HL-60 (cell line): ENCODE results near the gene SPTSSB.

Source experiments
- GABPA ChIP-seq: IDR thresholded peaks from 2 replicates; pipeline ENCODE4 v1.6.1; 2012; ENCODE audit warnings: low read depth
- SPI1 ChIP-seq: IDR thresholded peaks from 2 replicates; pipeline ENCODE4 v1.6.1; 2012; ENCODE audit warnings: low read depth, mild to moderate bottlenecking, borderline replicate concordance
- TF ChIP-seq, protein P1 (sequence below): IDR thresholded peaks from one replicate; pipeline ENCODE4 v1.5.1; 2011; ENCODE audit warnings: low read length, control low read depth, inconsistent platforms; ENCODE audit not compliant: insufficient read depth

DNA sequence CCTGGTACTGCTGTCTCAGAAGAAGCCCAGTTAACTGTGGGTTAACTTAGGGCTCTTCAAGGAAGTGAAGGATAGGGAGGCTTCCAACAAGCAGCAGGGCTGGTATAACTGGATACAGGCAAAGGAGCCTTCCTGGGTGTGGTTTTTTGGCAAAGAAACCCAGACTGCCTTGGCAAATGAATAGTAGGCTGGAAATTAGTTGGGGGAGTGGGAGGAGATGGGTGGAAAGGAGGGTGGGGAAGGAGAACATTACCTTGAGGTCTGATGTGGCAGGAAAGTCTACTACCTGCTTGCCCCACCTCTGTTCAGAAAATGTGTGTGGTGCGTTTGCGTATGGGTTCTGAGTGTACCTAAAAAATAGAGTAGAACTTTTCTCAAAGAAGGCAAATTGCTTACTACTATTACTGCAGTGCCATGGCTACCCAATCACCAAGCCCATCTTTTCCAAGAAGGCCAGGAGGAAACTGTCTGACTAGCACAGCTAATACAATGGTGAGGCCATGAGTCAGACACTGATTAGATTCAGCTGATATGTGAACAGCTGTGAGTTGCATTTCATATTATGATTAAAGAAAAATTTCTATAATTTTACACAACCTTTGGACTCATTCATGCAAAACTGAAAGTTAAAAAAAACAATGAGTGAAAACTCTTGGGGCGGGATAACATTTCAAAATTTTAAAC lies 55.2 kb downstream of the SPTSSB start:
- TF ChIP-seq, protein P1, sequence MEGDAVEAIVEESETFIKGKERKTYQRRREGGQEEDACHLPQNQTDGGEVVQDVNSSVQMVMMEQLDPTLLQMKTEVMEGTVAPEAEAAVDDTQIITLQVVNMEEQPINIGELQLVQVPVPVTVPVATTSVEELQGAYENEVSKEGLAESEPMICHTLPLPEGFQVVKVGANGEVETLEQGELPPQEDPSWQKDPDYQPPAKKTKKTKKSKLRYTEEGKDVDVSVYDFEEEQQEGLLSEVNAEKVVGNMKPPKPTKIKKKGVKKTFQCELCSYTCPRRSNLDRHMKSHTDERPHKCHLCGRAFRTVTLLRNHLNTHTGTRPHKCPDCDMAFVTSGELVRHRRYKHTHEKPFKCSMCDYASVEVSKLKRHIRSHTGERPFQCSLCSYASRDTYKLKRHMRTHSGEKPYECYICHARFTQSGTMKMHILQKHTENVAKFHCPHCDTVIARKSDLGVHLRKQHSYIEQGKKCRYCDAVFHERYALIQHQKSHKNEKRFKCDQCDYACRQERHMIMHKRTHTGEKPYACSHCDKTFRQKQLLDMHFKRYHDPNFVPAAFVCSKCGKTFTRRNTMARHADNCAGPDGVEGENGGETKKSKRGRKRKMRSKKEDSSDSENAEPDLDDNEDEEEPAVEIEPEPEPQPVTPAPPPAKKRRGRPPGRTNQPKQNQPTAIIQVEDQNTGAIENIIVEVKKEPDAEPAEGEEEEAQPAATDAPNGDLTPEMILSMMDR, result no peak
- TF ChIP-seq GABPA (no peak), SPI1 (no peak)
